Uterus (tissue), 4 donors: ENCODE measurements around the gene GPR151. TPM values are rescaled to one million over a fixed set of nuclear protein-coding genes. Genes with fewer than 3 reads are reported as not detected.

Experiments used
- DNase-seq, 2 donors: peaks; one replicate each; pipeline ENCODE4 v3.0.0-alpha.2; 2019 to 2020
- H3K27ac ChIP-seq, 2 donors: fragments of 200-600 bp; sonication (generic); 1 replicate in 1 of 2; 2 replicates in 1 of 2; pipeline ENCODE4 v1.5.1; 2016 to 2018
- H3K27me3 ChIP-seq, 2 donors: fragments of 200-600 bp; sonication (generic); one replicate each; pipeline ENCODE4 v1.5.1; 2018 to 2019; ENCODE audit warnings: control low read depth in 1 of 2
- H3K36me3 ChIP-seq, 2 donors: fragments of 200-600 bp; sonication (generic); one replicate each; pipeline ENCODE4 v1.5.1; 2019; ENCODE audit warnings: control low read depth in 1 of 2
- H3K4me1 ChIP-seq, 2 donors: fragments of 200-600 bp; sonication (generic); one replicate each; pipeline ENCODE4 v1.5.1; 2018 to 2019; ENCODE audit warnings: control low read depth in 1 of 2
- H3K4me3 ChIP-seq, 2 donors: fragments of 200-600 bp; sonication (generic); 1 replicate in 1 of 2; 2 replicates in 1 of 2; pipeline ENCODE4 v1.5.1; 2018 to 2019; ENCODE audit warnings: mild to moderate bottlenecking in 1 of 2
- H3K9me3 ChIP-seq, 2 donors: fragments of 200-600 bp; sonication (generic); one replicate each; pipeline ENCODE4 v1.5.1; 2019; ENCODE audit warnings: control low read depth in 1 of 2
- POLR2A ChIP-seq, 2 donors: fragments of 450-650 bp; IDR thresholded peaks; one replicate each; pipeline ENCODE4 v1.6.1; 2016; ENCODE audit warnings: antibody characterized with exemption in 2 of 2, mild to moderate bottlenecking in 1 of 2, moderate library complexity in 1 of 2
- intact Hi-C: fragments of 100-400 bp; cut with DNase I; formaldehyde crosslinking; loops from one replicate; pipeline ENCODE4 v1.15.1; 2023; ENCODE audit warnings: low total_unique reads
- total RNA-seq, 4 donors: library from RNA; depleted of rRNA in 3 of 4; stranded (reverse); fragments of >200 nt in 3 of 4; gene quantifications; one replicate each; pipeline versions ENCODE4 v1.1.0 to v1.2.4, GENCODE V29; 2014 to 2023
- TF ChIP-seq, protein P1 (sequence below), 4 experiments: fragments of 200-600 bp in 2 of 4; fragments of 450-650 bp in 2 of 4; sonication (generic) in 2 of 4; IDR thresholded peaks; one replicate each; pipeline ENCODE4 v1.5.1; 2016 to 2019; ENCODE audit warnings: antibody characterized with exemption in 4 of 4, mild to moderate bottlenecking in 2 of 4, moderate library complexity in 1 of 4
- donor health status: DM: yes; HTN: yes; CAD: no.

GPR151 gene
- total RNA-seq, 4 donors from 2014 or later: not detected

DNA sequence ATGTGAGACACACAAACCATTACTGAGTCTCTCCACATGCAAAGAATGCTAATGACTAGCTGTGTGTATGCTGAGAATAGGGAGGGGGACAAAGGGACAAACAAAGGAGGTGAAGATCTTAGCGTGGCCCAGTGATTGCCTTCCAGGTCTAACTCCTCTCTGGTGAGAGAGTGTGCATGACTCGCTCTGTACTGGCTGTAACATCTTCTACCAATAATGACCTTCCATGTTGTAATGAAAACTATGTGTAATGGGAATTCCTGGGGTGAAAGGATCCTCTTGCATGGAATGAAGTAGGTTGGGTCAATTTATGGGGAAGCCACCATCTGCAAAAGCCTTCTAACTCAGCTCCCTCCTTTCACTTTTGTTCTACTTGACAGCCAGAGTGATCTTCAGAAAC is 24.4 kb upstream of the GPR151 start:
- no peak overlapping the region for H3K27ac ChIP-seq
- intact Hi-C loops: no loop called here
- H3K4me1 ChIP-seq: no peaks in the 10 kb centered on the region
- no peak for DNase-seq
- no peaks in the 10 kb centered on the region for H3K9me3 ChIP-seq
- H3K27me3 ChIP-seq: no peaks in the 10 kb centered on the region
- H3K4me3 ChIP-seq: no peak overlapping the region
- no peaks in the 10 kb centered on the region for H3K36me3 ChIP-seq
- TF ChIP-seq, protein P1, sequence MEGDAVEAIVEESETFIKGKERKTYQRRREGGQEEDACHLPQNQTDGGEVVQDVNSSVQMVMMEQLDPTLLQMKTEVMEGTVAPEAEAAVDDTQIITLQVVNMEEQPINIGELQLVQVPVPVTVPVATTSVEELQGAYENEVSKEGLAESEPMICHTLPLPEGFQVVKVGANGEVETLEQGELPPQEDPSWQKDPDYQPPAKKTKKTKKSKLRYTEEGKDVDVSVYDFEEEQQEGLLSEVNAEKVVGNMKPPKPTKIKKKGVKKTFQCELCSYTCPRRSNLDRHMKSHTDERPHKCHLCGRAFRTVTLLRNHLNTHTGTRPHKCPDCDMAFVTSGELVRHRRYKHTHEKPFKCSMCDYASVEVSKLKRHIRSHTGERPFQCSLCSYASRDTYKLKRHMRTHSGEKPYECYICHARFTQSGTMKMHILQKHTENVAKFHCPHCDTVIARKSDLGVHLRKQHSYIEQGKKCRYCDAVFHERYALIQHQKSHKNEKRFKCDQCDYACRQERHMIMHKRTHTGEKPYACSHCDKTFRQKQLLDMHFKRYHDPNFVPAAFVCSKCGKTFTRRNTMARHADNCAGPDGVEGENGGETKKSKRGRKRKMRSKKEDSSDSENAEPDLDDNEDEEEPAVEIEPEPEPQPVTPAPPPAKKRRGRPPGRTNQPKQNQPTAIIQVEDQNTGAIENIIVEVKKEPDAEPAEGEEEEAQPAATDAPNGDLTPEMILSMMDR (IDR thresholded peaks at IDR 0.05): no peak
- no peak for TF ChIP-seq POLR2A (IDR thresholded peaks at IDR 0.05)

- H3K4me3 ChIP-seq: no peak overlapping the region
- no peaks in the 10 kb centered on the region for H3K9me3 ChIP-seq
- DNase-seq: no peak
- TF ChIP-seq, protein P1 (IDR thresholded peaks at IDR 0.05): no peak
- no peak for TF ChIP-seq POLR2A (IDR thresholded peaks at IDR 0.05)
- H3K36me3 ChIP-seq: no peaks in the 10 kb centered on the region
- no peak overlapping the region for H3K27ac ChIP-seq
- no peaks in the 10 kb centered on the region for H3K4me1 ChIP-seq
- intact Hi-C loops: loop anchor here (10.0 kb wide), 1 partner anchor 415 kb away; no protein-coding TSS in a partner anchor
- H3K27me3 ChIP-seq: no peaks in the 10 kb centered on the region
These were observed 24.0 kb upstream of the GPR151 start for GRCh38 chr5:146539973-146540372.

- no peaks in the 10 kb centered on the region for H3K9me3 ChIP-seq
- no peaks in the 10 kb centered on the region for H3K36me3 ChIP-seq
- H3K4me1 ChIP-seq: no peaks in the 10 kb centered on the region
- H3K4me3 ChIP-seq: no peak overlapping the region
- no peak overlapping the region for H3K27ac ChIP-seq
- TF ChIP-seq, protein P1 (IDR thresholded peaks at IDR 0.05): no peak
- no peak for TF ChIP-seq POLR2A (IDR thresholded peaks at IDR 0.05)
- H3K27me3 ChIP-seq: no peaks in the 10 kb centered on the region
- DNase-seq: no peak
- intact Hi-C loops: loop anchor here (10.0 kb wide), 1 partner anchor 416 kb away; no protein-coding TSS in a partner anchor
These were observed 22.4 kb upstream of the GPR151 start for GRCh38 chr5:146538432-146538831.

GRCh38 chr5:146533882-146534281 is 17.9 kb upstream of the GPR151 start:
- Histone ChIP-seq H3K27ac (no peak overlapping the region), H3K4me3 (no peak overlapping the region), H3K36me3 (no peaks in the 10 kb centered on the region), H3K9me3 (no peaks in the 10 kb centered on the region), H3K4me1 (no peaks in the 10 kb centered on the region), H3K27me3 (no peaks in the 10 kb centered on the region)
- no peak for DNase-seq
- TF ChIP-seq POLR2A (IDR thresholded peaks at IDR 0.05): no peak
- TF ChIP-seq, protein P1 (IDR thresholded peaks at IDR 0.05): no peak
- intact Hi-C loops: loop anchor here (10.0 kb wide), 1 partner anchor 421 kb away; no protein-coding TSS in a partner anchor

DNA sequence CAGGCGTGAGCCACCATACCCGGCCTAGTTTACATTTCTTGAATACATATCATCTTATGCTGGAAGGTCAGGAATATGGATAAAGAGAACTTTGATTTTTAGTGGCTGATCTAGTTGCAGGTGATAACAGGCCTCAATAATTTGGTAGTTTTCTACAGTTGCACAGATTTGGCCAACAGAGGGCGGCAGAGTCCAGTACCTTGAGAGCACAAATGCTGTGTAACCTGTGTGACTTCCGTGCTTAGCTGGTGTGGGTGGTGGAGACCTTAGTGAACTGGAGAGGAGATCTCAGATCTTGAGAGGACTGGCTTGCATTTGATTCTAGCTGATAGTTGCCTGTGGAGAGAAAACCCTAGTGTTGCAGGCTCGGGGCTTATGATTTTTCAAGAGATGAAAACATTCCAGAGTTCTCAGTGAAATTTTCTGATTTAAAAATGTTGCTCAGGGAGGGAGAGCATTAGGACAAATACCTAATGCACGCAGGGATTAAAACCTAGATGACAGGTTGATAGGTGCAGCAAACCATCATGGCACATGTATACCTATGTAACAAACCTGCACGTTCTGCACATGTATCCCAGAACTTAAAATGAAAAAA is 17.4 kb upstream of the GPR151 start:
- intact Hi-C loops: loop anchor here (10.0 kb wide), 1 partner anchor 421 kb away; no protein-coding TSS in a partner anchor
- peak; percentile 32 to 35 for DNase-seq

More for the DNA sequence above, 17.4 kb upstream of the GPR151 start:
- H3K27me3 ChIP-seq: no peaks in the 10 kb centered on the region
- no peaks in the 10 kb centered on the region for H3K4me1 ChIP-seq
- no peaks in the 10 kb centered on the region for H3K9me3 ChIP-seq
- TF ChIP-seq, protein P1 (IDR thresholded peaks at IDR 0.05): peak; percentile 53 to 60 (median 58)
- no peak for TF ChIP-seq POLR2A (IDR thresholded peaks at IDR 0.05)
- H3K27ac ChIP-seq: no peak overlapping the region
- H3K4me3 ChIP-seq: no peak overlapping the region
- no peaks in the 10 kb centered on the region for H3K36me3 ChIP-seq
